HG02798 (cell line): Measurements from ENCODE around the gene RAD51B.

Source experiments
- ATAC-seq: cut with Tn5 transposase; IDR thresholded peaks from one replicate; pipeline ENCODE4 v1.9.1; 2021; ENCODE audit warnings: mild to moderate bottlenecking; ENCODE audit not compliant: unreplicated experiment, poor library complexity

The RAD51B gene

GRCh38 chr14:67887478-67887877 is 67.9 kb downstream of the RAD51B start:
- ATAC-seq = no peak

GRCh38 chr14:67889455-67889854 is 69.9 kb downstream of the RAD51B start:
- ATAC-seq = no peak

- no peak for ATAC-seq
These were observed 73.0 kb downstream of the RAD51B start for GRCh38 chr14:67892466-67893100.

GRCh38 chr14:67900231-67900630 is 80.7 kb downstream of the RAD51B start:
- no peak for ATAC-seq

- no peak for ATAC-seq
These were observed 88.6 kb downstream of the RAD51B start for GRCh38 chr14:67908052-67908754.

- no peak for ATAC-seq
These were observed 92.0 kb downstream of the RAD51B start for GRCh38 chr14:67911562-67911961.

GRCh38 chr14:67916430-67916829 is 96.9 kb downstream of the RAD51B start:
- ATAC-seq = no peak

- no peak for ATAC-seq
These were observed 97.4 kb downstream of the RAD51B start for GRCh38 chr14:67917006-67917405.

- ATAC-seq = no peak
These were observed 99.3 kb downstream of the RAD51B start for GRCh38 chr14:67918838-67919237.

- ATAC-seq = no peak
These were observed 99.9 kb downstream of the RAD51B start for GRCh38 chr14:67919259-67920032.

GRCh38 chr14:67926821-67927220 is 107.2 kb downstream of the RAD51B start:
- ATAC-seq = no peak

- no peak for ATAC-seq
These were observed 107.7 kb downstream of the RAD51B start for GRCh38 chr14:67927244-67927643.

GRCh38 chr14:67928375-67928774 is 108.8 kb downstream of the RAD51B start:
- no peak for ATAC-seq

GRCh38 chr14:67932708-67933246 is 113.2 kb downstream of the RAD51B start:
- no peak for ATAC-seq

- no peak for ATAC-seq
These were observed 113.7 kb downstream of the RAD51B start for GRCh38 chr14:67933266-67933665.

GRCh38 chr14:67934087-67934486 is 114.5 kb downstream of the RAD51B start:
- ATAC-seq = no peak

- no peak for ATAC-seq
These were observed 115.3 kb downstream of the RAD51B start for GRCh38 chr14:67934862-67935261.

- no peak for ATAC-seq
These were observed 115.8 kb downstream of the RAD51B start for GRCh38 chr14:67935371-67935770.

GRCh38 chr14:67938071-67938470 is 118.5 kb downstream of the RAD51B start:
- ATAC-seq = no peak

- no peak for ATAC-seq
These were observed 121.2 kb downstream of the RAD51B start for GRCh38 chr14:67940486-67941455.
